AG10803 (cell line): Measurements from ENCODE around the gene TMEM214.

ENCODE experiments used
- DNase-seq: peaks from one replicate; pipeline ENCODE4 v3.0.0; 2010; ENCODE audit warnings: low read depth
- H3K4me3 ChIP-seq: 2 replicates; pipeline ENCODE4 v1.5.1; 2011; ENCODE audit warnings: mild to moderate bottlenecking, low read length, control low read depth
- CTCF ChIP-seq: conservative IDR thresholded peaks from 2 replicates; pipeline ENCODE4 v1.5.1; 2011; ENCODE audit warnings: mild to moderate bottlenecking, low read length, control low read depth, inconsistent platforms

TMEM214 gene

GRCh38 chr2:27080140-27080469 lies 47.3 kb downstream of the TMEM214 start:
- no peak for TF ChIP-seq CTCF
- no peak for DNase-seq
- H3K4me3 ChIP-seq = peak overlapping the region; percentile 89

GRCh38 chr2:27080603-27080936 lies 47.8 kb downstream of the TMEM214 start:
- TF ChIP-seq CTCF = no peak
- H3K4me3 ChIP-seq = peak overlapping the region; percentile 89
- DNase-seq = no peak

GRCh38 chr2:27081984-27082772 lies 49.4 kb downstream of the TMEM214 start:
- TF ChIP-seq CTCF = no peak
- no peak overlapping the region for H3K4me3 ChIP-seq
- DNase-seq = no peak

GRCh38 chr2:27082773-27083409 lies 50.1 kb downstream of the TMEM214 start:
- DNase-seq = no peak
- no peak for TF ChIP-seq CTCF
- H3K4me3 ChIP-seq = no peak overlapping the region

- H3K4me3 ChIP-seq = no peak overlapping the region
- no peak for TF ChIP-seq CTCF
- DNase-seq = no peak
Observed at GRCh38 chr2:27083410-27084296, 50.9 kb downstream of the TMEM214 start.

- H3K4me3 ChIP-seq = no peak overlapping the region
- no peak for DNase-seq
- no peak for TF ChIP-seq CTCF
Observed at GRCh38 chr2:27084297-27085061, 51.7 kb downstream of the TMEM214 start.
